Stimulated activated CD4-positive, alpha-beta T cell treated with anti-CD3 and anti-CD28 coated beads, Interleukin-4, amount 100 ng/mL, for 24 hours (primary cell): ENCODE data around the gene CCDC91.
"Not testable (repeated sequence)": the region's sequence is repeated elsewhere in the genome, so short reads cannot be mapped to it uniquely, and the experiment has no call there.

Source experiments
- DNase-seq: peaks from one replicate; pipeline ENCODE4 v3.0.0-alpha.2; 2020

The CCDC91 gene

DNA sequence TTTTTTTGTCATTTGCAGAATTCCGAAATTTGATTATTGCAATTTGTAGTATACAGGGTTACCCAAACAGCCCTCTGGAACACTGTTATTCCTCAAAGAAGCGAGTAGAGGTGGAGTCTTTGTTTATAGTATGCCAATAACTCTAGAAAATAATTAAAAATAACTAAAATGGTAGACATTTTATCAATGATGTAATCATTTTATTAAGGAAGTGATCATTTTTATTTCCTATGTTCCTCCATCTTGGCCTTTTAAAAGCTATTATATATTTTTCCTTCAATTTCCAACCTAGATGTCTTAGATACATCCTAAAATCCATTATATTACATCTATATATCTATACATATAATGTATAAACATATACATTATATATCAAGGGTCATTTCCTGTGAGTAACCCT lies 106.0 kb downstream of the CCDC91 start:
- DNase-seq: no peak

DNA sequence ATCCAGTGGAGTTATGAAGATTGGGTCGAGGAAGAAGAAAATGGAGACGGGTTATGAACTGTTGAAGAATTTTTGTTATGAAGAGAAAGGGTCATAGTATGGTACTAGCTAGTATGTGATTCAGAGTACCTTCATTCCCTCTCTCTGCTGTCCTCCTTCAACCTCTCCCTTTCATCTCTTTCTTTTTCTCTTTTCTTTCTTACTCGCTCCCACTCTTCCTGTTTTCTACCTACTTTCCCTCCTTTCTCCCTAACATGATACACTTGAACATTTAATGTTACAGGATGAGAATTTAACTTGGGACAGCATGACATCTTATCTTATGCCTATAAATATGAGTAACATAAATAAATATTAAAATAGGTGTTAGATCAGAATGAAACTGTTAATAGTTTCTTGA lies 112.9 kb downstream of the CCDC91 start:
- DNase-seq: no peak

DNA sequence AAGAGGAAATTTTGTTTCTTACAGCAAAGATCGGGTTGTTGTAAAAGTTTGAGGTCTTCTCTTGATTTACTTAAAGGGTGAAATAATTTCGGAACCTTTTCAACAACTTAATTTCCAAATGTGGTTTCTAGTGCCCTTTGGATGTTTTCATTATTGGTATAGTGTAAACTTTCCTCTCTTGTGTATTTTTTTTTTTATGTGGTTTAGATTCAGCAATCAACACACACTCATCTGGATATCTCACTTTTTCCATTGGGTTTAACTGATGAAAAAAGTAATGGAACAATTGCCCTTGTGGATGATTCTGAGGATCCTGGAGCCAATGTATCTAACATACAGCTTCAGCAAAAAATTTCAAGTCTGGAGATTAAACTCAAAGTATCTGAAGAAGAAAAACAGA lies 116.3 kb downstream of the CCDC91 start:
- DNase-seq: no peak

GRCh38 chr12:28308891-28309290 lies 118.6 kb downstream of the CCDC91 start:
- no peak for DNase-seq

- DNase-seq: no peak
These were observed 123.4 kb downstream of the CCDC91 start for GRCh38 chr12:28313631-28314030.

DNA sequence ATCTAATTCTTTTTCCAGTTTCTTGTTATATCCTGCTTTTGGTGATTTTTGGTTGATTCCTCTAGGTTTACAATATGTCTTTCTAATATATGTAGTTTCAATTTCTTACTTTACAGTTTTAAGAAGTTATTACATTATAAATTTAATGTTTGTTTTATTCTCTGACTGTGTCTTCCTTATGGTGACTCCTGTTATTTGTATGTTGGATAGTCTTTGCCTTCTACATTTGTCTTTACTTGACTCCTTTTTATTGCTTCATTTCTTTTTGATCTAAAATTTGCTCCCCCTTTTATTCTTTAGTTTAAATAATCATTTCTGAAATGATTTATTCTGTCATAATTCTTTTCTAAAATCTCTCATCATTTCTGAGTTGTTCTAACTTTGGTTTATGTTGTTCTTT lies 125.8 kb downstream of the CCDC91 start:
- DNase-seq: no peak

DNA sequence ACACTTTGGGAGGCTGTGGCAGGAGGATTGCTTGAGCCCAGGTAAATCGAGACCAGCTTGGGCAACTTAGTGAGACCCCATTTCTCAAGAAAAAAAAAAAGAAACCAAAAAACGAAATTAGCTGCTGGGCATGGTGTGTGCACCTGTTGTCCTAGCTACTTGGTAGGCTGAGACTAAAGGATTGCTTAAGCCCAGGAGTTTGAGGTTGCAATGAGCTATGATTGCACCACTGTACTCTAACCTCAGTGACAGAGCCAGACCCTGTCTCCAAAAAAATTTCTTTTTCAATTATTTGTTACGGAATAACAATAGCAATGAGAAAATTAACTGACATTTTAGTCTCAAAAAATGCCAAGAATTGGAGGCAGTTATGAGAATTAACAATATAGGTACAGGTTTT lies 128.0 kb downstream of the CCDC91 start:
- DNase-seq: no peak

DNA sequence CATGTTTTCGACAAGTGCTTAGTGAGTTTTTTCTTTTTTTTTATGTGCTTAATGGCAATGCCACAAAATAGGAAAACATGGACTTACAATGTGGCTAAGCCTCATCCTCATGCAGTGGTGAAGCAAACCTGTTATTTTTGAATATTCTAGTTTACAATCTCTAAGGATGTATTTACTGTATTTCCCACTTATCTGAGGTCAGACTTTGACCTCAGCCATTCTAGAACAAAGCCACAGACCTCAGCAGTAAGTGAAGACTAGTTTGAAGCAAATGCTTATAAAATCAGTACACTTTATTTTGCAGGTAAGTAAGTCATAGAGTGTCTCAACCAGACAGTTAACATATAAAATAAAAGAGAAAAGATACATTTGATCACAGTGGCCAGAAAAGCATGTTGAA lies 130.1 kb downstream of the CCDC91 start:
- DNase-seq: no peak

DNA sequence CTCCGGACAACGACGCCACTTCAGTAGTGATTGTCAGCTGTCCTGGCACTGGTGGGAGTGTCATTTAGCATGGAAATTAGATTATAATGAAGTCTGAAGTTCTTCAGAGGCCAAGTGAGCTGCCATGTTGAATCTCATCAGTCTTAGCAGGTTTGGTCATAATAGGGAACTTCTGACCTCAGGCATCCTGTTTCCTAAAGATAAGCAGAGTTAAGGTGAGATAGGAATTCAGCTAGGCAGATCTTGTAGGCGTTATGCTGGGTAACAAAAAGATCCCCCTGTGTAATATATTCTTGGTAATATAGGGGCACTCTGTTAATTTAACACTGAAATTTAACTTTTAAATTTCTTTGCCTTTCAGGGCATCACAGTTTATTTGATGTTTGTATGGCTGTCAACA lies 137.5 kb downstream of the CCDC91 start:
- DNase-seq: no peak

DNA sequence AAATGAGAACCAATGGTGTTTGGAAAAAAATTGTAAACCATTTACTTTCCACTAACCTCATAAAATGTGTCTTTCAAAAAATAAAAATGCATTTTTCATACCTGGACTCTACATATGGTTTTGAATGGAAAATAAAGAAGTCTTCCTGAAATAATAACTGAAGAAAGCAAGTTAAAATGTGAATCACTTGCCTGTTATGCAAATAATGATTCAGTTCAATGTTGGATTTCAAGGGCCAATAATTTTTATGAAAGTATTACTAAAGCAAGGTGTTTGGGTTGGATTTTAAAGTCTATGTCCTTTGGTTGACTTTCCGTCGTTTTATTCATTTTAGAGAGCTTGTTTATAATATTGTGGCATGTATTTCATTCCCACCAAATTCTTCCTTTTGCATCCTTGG lies 138.7 kb downstream of the CCDC91 start:
- no peak for DNase-seq

GRCh38 chr12:28329727-28330126 lies 139.5 kb downstream of the CCDC91 start:
- DNase-seq: not testable (repeated sequence)

GRCh38 chr12:28330232-28330631 lies 140.0 kb downstream of the CCDC91 start:
- DNase-seq: not testable (repeated sequence)

DNA sequence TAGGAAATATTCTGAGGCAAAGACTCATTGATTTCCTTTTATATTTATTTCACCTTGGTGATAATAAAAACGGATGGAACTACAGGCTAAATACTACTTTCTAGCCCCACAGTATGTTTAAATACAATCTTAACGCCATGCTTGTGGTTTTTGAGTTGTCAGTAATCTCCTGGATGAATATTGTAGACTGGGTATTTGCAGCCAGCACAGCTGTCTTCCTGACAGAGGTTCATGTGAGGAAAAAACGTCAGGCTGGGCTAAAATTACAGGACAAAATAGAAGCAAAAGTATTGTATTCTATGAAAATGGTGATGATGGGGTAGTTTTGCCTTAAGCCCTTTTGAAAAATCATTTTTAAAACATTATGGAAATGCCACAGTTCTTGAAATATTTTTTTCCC lies 140.9 kb downstream of the CCDC91 start:
- no peak for DNase-seq

DNA sequence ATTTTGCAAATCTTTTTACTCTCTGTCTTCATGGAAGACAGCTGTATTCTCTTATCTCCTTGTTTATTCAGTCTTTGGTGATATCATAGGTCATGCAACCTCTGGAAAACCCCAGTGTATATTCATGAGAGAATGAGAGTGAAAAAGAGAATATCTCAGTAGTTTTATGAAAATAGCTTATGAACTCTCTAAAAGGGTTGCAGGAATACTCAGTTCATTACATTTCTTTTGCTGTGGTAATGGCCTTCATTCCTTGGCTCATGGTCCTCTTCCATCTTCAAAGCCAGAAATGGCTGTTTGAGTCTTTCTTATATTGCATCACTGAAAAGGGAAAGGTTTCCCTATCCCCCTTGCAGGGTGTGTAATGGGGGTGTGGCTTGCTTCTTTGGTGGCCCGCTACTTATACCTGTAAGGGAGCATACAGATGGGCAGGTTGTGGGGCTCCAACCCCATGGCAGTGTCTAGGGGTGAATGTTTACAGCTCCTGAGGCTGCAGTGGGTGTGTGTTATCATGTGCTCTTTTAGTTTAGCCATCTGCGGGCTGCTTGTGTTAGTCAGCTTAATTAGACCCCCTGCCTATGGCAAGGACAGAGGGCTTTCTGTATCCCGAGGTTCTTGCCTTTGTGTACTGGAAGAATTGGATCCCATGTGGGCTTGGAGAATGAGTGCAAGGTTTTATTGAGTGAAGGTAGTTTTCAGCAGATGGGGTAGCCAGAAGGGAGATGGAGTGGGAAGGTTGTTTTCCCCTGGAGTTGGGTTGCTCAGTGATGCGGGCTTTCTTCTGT lies 150.2 kb downstream of the CCDC91 start:
- DNase-seq: no peak

DNA sequence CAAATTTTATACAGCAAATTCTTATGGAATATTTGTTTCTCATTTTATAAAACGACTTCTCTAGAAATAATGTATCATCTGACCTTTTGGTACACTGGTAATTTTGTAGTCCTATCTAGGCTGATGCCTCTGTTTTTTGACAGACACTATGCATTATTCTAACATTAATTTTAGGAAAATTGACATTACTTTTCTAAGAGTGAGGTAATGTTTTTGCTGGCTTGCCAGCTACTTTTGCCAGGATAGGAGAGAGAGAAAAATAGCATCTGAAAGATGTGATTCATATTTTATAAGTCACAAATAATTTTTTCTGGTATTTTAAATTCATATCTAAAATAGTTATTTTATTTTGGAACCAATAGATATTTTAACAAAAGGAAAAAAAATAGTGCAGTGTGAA lies 153.5 kb downstream of the CCDC91 start:
- DNase-seq: no peak

- DNase-seq: no peak
These were observed 156.3 kb downstream of the CCDC91 start for GRCh38 chr12:28346567-28346966.

DNA sequence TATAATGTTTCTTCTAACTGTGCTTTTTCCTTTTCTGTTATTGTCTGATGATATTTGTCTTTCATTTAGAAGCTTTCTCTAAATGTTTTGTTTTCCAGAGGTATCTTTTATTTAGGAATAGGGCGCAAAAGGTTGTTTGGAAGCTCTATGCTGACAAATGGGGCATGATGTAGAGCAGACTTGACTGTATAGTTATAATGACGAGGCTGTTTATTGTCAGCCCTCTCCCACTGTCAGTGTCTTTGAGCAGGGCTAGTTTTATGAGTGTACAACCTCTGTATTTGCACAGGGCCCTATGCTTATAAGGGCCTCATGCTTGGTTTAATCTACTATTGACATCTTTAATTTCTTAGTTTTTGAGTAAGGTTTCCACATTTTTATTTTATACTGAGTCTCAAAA lies 158.9 kb downstream of the CCDC91 start:
- DNase-seq: no peak

DNA sequence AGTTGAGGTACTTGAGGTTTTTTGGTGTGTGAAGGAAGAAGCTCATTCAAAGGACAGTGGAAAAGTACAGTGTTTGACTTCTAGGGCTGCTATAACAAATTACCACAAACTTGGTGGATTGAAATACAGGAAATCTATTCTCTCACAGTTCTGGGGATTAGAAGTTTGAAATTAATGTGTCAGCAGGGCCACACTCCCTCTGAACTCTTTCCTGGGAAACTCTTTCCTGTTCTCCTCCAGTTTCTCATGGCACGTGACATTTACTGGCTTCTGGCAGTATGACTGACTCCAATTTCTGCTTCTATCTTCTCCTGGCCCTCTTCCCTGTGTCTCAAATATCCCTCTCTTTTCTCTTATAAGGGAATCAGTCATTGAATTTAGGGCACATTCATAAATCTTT lies 160.2 kb downstream of the CCDC91 start:
- no peak for DNase-seq

DNA sequence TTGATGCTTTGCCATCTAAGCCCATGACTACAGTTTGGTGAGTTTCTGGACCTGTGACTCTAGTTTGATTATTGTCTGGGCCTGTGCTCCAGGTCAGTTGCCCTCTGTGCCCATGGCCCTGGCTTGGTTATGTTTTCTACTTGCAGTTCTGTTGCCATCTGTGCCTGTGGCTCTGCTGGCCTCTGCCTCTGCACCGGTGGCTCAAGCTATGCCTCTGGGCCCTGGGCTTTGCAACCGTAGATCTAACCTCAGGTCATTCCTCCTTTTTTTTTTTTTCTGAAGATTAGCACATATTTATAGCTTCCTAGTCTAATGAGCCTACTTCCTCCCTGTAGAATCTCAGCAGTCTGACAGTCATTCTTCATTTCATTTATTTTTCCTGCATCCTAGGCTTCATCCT lies 161.2 kb downstream of the CCDC91 start:
- DNase-seq: no peak

GRCh38 chr12:28355161-28355560 lies 164.9 kb downstream of the CCDC91 start:
- no peak for DNase-seq

DNA sequence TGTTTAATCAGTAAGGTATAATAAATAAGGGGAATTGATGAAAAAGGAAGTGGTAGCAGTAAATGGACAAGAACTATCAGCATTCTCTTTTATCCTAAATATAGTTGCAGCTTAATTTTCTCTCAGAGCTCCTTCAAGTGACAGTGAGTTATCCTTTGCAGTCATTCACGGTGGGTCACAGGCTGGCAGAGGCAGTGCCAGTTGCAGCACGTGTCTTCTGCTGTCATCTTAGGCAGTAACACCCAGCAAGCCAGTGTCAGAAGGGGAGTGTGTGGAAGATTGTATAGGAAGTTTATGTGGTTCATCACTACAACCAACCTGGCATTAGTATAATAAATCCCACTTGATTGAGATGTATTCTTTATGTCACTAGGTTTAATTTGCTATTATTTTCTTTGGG lies 170.0 kb downstream of the CCDC91 start:
- no peak for DNase-seq

GRCh38 chr12:28367326-28367725 lies 177.1 kb downstream of the CCDC91 start:
- no peak for DNase-seq

DNA sequence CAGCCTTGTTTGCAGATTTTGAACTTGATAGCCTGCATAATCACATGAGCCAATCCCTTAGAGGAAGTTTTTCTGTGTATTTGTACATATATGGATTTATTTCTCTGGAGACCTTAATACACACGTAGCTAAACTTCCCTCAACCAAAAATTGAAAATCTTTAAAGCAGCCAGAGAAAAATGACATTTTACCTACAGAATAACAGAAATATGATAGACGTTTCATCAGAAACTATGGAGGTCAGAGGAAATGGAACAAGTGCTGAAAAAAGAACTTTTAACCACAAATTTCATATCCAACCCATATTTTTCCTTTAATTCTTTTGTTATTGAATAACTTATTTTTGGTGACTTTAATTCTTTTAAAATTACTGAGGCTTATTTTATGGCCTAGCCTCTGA lies 177.7 kb downstream of the CCDC91 start:
- no peak for DNase-seq

DNA sequence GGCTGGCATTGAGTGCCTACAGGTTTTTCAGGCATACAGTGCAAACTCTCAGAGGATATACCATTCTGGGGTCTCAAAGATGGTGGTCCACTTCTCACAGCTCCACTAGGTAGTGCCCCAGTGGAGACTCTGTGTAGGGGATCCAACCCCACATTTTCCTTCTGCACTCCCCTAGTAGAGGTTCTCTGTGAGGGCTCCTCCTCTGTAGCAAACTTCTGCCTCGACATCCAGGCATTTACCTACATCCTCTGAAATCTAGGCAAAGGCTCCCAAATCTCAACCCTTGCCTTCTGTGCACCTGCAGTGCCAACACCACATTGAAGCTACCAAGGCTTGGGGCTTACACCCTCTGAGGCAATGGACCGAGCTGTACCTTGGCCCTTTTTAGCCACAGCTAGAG lies 179.2 kb downstream of the CCDC91 start:
- no peak for DNase-seq

DNA sequence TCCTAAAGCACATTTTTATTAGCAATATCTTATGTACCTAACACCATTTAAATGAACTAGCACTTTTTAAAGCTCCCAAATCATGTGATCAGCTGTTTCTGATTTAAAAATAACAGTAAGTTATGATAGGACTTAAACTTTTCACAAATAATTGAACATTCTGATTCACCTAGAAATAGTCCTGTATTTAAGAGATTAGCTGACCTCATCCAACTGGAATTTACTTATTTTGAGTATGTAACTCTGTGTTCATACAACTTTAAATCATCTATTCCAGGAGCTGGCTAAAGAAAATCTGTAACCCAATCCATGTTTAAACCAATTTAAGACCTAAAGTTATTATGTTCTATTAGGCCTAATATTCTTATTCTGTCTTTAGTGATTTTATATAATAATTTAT lies 184.3 kb downstream of the CCDC91 start:
- no peak for DNase-seq
